ENCODE measurements around the gene TET1. TPM values are rescaled to one million over a fixed set of nuclear protein-coding genes. Genes with fewer than 3 reads are reported as not detected.
"Not testable (repeated sequence)": the region's sequence is repeated elsewhere in the genome, so short reads cannot be mapped to it uniquely, and the experiment has no call there.

The TET1 gene
- total and polyA plus RNA-seq, 10 donors: 0.04 to 3.1 (median 2.1) TPM

- Histone ChIP-seq H3K36me3 (no peaks in the 10 kb centered on the region), H3K4me3 (no peak overlapping the region), H3K9me3 (no peaks in the 10 kb centered on the region), H3K27ac (no peak overlapping the region), H3K27me3 (replicated peaks in 1 of 7) (peaks cover 0 to 6% (median 0%) of the 10 kb centered on the region in 7 donors), H3K4me1 (no peaks in the 10 kb centered on the region)
- TF ChIP-seq CTCF (IDR thresholded peaks at IDR 0.05 in 8 of 11, conservative IDR thresholded peaks at IDR 0.05 in 3 of 11) (no peak), POLR2A (IDR thresholded peaks at IDR 0.05) (no peak), POLR2AphosphoS5 (IDR thresholded peaks at IDR 0.05) (no peak)
- 91 to 100% (median 93%) methylated on average over 2 of the region's 2 CpGs for WGBS, 5 donors
- intact Hi-C loops (cut with DNase I; ENCODE audit: low total_unique reads): no loop called here
- no peak for DNase-seq
These were observed 13.9 kb downstream of the TET1 start for GRCh38 chr10:68574051-68574450.

- intact Hi-C loops (cut with DNase I; ENCODE audit: low total_unique reads): no loop called here
- H3K27ac ChIP-seq: no peak overlapping the region
- TF ChIP-seq CTCF (IDR thresholded peaks at IDR 0.05 in 8 of 11, conservative IDR thresholded peaks at IDR 0.05 in 3 of 11) (no peak), POLR2A (IDR thresholded peaks at IDR 0.05) (no peak), POLR2AphosphoS5 (IDR thresholded peaks at IDR 0.05) (no peak)
- H3K27me3 ChIP-seq (replicated peaks in 1 of 7): peaks cover 0 to 6% (median 0%) of the 10 kb centered on the region in 7 donors
- WGBS, 5 donors: 65 to 89% (median 81%) methylated on average over 4 to 5 of the region's 5 CpGs
- no peak for DNase-seq
- H3K4me3 ChIP-seq: no peak overlapping the region
- H3K4me1 ChIP-seq: no peaks in the 10 kb centered on the region
- H3K36me3 ChIP-seq: no peaks in the 10 kb centered on the region
- no peaks in the 10 kb centered on the region for H3K9me3 ChIP-seq
These were observed 16.0 kb downstream of the TET1 start for GRCh38 chr10:68576118-68576517.

- Histone ChIP-seq H3K4me3 (no peak overlapping the region), H3K36me3 (no peaks in the 10 kb centered on the region), H3K4me1 (no peaks in the 10 kb centered on the region), H3K9me3 (no peaks in the 10 kb centered on the region), H3K27me3 (replicated peaks in 1 of 7) (no peaks in the 10 kb centered on the region), H3K27ac (no peak overlapping the region)
- intact Hi-C loops (cut with DNase I; ENCODE audit: low total_unique reads): no loop called here
- DNase-seq: no peak
- TF ChIP-seq CTCF (IDR thresholded peaks at IDR 0.05 in 8 of 11, conservative IDR thresholded peaks at IDR 0.05 in 3 of 11): no peak
- no peak for TF ChIP-seq POLR2AphosphoS5 (IDR thresholded peaks at IDR 0.05)
- no peak for TF ChIP-seq POLR2A (IDR thresholded peaks at IDR 0.05)
- WGBS, 5 donors: 83 to 91% (median 87%) methylated on average over 2 of the region's 2 CpGs
These were observed 18.8 kb downstream of the TET1 start for GRCh38 chr10:68578974-68579373.

GRCh38 chr10:68584187-68584586 lies 24.1 kb downstream of the TET1 start:
- H3K36me3 ChIP-seq; H3K4me1 ChIP-seq; H3K27ac ChIP-seq; H3K4me3 ChIP-seq; DNase-seq; intact Hi-C loops (cut with DNase I; ENCODE audit: low total_unique reads); H3K27me3 ChIP-seq (replicated peaks in 1 of 7); H3K9me3 ChIP-seq: not testable (repeated sequence)
- WGBS, 5 donors: 85 to 96% (median 91%) methylated on average over 6 of the region's 6 CpGs
